DND-41 (cell line): Measurements from ENCODE around the gene UGT1A1.
"Not testable (repeated sequence)": the region's sequence is repeated elsewhere in the genome, so short reads cannot be mapped to it uniquely, and the experiment has no call there.

Experiments used
- ATAC-seq: fragments of 200-7000 bp; cut with Tn5 transposase; 3 replicates; pipeline ENCODE4 v1.9.1; 2021; ENCODE audit warnings: low read depth; ENCODE audit not compliant: insufficient read depth
- DNase-seq: peaks from one replicate; pipeline ENCODE4 v3.0.0-alpha.2; 2020
- H2AFZ ChIP-seq: 2 replicates; pipeline ENCODE4 v1.6.0; 2012; ENCODE audit warnings: low read depth, low read length
- H3K27ac ChIP-seq: 2 replicates; pipeline ENCODE4 v1.5.1; 2012; ENCODE audit warnings: low read length, inconsistent platforms
- H3K27me3 ChIP-seq: fragments of 200-600 bp; sonication (generic); 2 replicates; pipeline ENCODE4 v1.6.0; 2012; ENCODE audit warnings: low read length, mild to moderate bottlenecking, inconsistent platforms; ENCODE audit not compliant: insufficient read depth, poor library complexity
- H3K36me3 ChIP-seq: 2 replicates; pipeline ENCODE4 v1.5.1; 2012; ENCODE audit warnings: low read length, inconsistent platforms; ENCODE audit not compliant: insufficient read depth
- H3K4me1 ChIP-seq: 2 replicates; pipeline ENCODE4 v1.5.1; 2012; ENCODE audit warnings: mild to moderate bottlenecking, low read length; ENCODE audit not compliant: insufficient read depth
- H3K4me2 ChIP-seq: 2 replicates; pipeline ENCODE4 v1.6.0; 2012; ENCODE audit warnings: mild to moderate bottlenecking, moderate library complexity, low read length, inconsistent platforms; ENCODE audit not compliant: insufficient read depth
- H3K4me3 ChIP-seq, 2 experiments: fragments of 200-600 bp in 1 of 2; shearing (Covaris generic) in 1 of 2; 2 replicates each; pipeline ENCODE4 v1.5.1; 2012 to 2016; ENCODE audit warnings: inconsistent platforms in 2 of 2, low read length in 2 of 2, mild to moderate bottlenecking in 2 of 2, low read depth in 1 of 2, moderate library complexity in 1 of 2
- H3K79me2 ChIP-seq: 2 replicates; pipeline ENCODE4 v1.6.0; 2012; ENCODE audit warnings: low read length, inconsistent platforms; ENCODE audit not compliant: insufficient read depth
- H3K9ac ChIP-seq: 2 replicates; pipeline ENCODE4 v1.6.0; 2012; ENCODE audit warnings: low read depth, mild to moderate bottlenecking, inconsistent platforms, low read length, moderate library complexity
- H3K9me3 ChIP-seq: 2 replicates; pipeline ENCODE4 v1.5.1; 2012; ENCODE audit warnings: low read length, moderate library complexity, mild to moderate bottlenecking, inconsistent platforms; ENCODE audit not compliant: insufficient read depth, severe bottlenecking
- H4K20me1 ChIP-seq: 2 replicates; pipeline ENCODE4 v1.6.0; 2012; ENCODE audit warnings: low read length; ENCODE audit not compliant: insufficient read depth
- EZH2 ChIP-seq: IDR thresholded peaks from 3 replicates; pipeline ENCODE4 v1.6.1; 2012; ENCODE audit warnings: borderline replicate concordance, low read depth, mild to moderate bottlenecking, moderate library complexity, low read length, inconsistent platforms; ENCODE audit not compliant: severe bottlenecking
- TF ChIP-seq, protein P1 (sequence below): IDR thresholded peaks from 2 replicates; pipeline ENCODE4 v1.5.1; 2012; ENCODE audit warnings: borderline replicate concordance, low read length, moderate library complexity, mild to moderate bottlenecking; ENCODE audit not compliant: poor library complexity, severe bottlenecking; ENCODE audit errors: extremely low read depth

UGT1A1 gene

DNA sequence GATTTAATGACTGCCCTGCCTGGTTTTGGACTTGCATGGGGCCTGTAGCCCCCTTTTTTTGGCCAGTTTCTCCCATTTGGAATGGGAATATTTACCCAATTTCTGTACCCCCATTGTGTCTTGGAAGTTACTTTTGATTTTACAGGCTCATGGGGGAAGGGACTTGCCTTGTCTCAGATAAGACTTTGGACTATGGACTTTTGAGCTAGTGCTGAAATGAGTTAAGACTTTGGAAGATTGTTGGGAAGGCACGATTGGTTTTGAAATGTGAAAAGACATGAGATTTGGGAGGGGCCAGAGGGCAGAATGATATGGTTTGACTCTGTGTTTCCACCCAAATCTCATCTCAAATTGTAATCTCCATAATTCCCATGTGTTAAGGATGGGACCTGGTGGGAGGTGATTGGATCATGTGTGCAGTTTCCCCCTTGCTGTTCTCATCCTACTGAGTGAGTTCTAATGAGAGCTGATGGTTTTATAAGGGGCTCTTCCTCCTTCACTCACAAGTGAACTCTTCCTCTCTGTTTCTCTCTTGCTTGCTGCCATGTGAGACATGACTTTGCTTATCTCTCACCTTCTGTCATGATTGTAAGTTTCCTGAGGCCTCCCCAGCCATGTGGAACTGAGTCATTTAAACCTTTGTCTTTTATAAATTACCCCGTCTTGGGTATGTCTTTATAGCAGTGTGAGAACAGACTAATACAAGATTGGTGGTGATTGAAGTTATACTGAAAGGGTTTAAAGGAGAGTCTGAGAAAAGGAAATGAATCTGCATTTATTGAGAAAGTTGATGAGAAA, 8.7 kb upstream of the UGT1A1 start:
- H3K27me3 ChIP-seq, H3K36me3 ChIP-seq, H3K4me3 ChIP-seq, H4K20me1 ChIP-seq, H3K4me2 ChIP-seq, DNase-seq, ATAC-seq, H3K9ac ChIP-seq, H3K4me1 ChIP-seq, H2AFZ ChIP-seq, H3K27ac ChIP-seq, H3K79me2 ChIP-seq: not testable (repeated sequence)
- peaks cover 12% of the 10 kb centered on the region for H3K9me3 ChIP-seq

DNA sequence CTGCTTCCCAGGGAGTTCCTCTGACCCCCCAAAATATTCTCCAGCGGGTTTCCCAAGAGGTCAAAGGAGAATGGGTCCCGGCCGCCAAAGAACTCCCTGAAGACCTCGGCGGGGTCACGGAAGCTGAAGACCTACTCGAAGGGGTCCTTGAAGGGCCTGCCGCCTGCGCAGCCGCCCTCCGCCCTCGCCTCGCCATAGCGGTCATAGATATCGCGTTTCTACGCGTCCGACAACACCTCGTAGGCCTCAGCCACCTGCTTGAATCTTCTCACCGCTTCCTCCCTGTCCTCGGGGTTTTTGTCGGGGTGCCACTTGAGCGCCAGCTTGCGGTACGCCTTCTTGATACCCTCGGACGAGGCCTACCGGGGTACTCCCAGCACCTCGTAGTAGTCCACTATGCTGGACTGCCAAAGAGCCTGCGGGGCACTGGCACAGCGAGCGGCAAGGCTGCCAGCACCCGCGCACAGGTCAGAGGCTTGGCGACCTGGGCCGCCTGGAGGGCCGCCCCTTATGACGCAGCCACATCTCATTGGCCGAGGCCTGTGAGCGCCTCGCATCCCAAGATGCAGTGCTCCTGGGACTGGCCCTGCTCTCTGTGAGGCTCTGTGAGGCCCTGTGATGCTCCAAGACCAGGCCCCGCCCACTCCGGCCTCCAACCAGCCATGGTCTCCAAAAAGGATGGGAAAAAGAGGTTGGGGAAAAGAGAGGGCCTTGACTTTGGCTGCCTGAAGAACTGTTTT, 5.0 kb upstream of the UGT1A1 start:
- Histone ChIP-seq H3K4me1 (no peaks in the 10 kb centered on the region), H3K4me3 (no peak overlapping the region), H3K27ac (no peak overlapping the region), H3K9me3 (peaks cover 9% of the 10 kb centered on the region), H3K4me2 (no peak overlapping the region), H3K9ac (no peak overlapping the region), H3K79me2 (no peaks in the 10 kb centered on the region), H4K20me1 (no peaks in the 10 kb centered on the region), H3K36me3 (no peaks in the 10 kb centered on the region), H2AFZ (no peak overlapping the region), H3K27me3 (no peaks in the 10 kb centered on the region)
- ATAC-seq = no peak
- DNase-seq = no peak
- no peak for TF ChIP-seq EZH2
- TF ChIP-seq, protein P1, sequence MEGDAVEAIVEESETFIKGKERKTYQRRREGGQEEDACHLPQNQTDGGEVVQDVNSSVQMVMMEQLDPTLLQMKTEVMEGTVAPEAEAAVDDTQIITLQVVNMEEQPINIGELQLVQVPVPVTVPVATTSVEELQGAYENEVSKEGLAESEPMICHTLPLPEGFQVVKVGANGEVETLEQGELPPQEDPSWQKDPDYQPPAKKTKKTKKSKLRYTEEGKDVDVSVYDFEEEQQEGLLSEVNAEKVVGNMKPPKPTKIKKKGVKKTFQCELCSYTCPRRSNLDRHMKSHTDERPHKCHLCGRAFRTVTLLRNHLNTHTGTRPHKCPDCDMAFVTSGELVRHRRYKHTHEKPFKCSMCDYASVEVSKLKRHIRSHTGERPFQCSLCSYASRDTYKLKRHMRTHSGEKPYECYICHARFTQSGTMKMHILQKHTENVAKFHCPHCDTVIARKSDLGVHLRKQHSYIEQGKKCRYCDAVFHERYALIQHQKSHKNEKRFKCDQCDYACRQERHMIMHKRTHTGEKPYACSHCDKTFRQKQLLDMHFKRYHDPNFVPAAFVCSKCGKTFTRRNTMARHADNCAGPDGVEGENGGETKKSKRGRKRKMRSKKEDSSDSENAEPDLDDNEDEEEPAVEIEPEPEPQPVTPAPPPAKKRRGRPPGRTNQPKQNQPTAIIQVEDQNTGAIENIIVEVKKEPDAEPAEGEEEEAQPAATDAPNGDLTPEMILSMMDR = no peak

DNA sequence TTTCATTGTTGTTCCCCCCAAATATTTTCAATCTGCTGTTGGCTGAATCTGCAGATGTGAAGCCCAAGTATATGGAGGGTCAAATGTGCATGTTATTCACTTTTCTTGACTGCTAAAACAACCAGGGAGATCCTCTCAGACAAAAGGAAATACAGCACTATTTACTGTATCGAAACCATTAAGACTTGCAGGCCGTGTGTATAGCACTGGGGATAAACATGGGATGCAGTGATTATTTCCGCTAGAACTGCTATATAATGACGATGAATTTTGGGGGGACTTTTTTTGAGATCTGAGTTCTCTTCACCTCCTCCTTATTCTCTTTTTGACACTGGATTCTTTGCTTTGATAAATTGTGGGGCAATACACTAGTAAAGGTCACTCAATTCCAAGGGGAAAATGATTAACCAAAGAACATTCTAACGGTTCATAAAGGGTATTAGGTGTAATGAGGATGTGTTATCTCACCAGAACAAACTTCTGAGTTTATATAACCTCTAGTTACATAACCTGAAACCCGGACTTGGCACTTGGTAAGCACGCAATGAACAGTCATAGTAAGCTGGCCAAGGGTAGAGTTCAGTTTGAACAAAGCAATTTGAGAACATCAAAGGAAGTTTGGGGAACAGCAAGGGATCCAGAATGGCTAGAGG, 3.5 kb upstream of the UGT1A1 start:
- H3K9ac ChIP-seq = no peak overlapping the region
- TF ChIP-seq, protein P1 = no peak
- no peak for TF ChIP-seq EZH2
- no peak overlapping the region for H3K27ac ChIP-seq
- no peak overlapping the region for H3K4me3 ChIP-seq
- H3K27me3 ChIP-seq = peaks cover 3% of the 10 kb centered on the region
- no peaks in the 10 kb centered on the region for H4K20me1 ChIP-seq
- H3K79me2 ChIP-seq = no peaks in the 10 kb centered on the region
- H3K4me2 ChIP-seq = no peak overlapping the region
- no peaks in the 10 kb centered on the region for H3K36me3 ChIP-seq
- H2AFZ ChIP-seq = no peak overlapping the region
- no peak for DNase-seq
- peaks cover under 1% of the 10 kb centered on the region for H3K9me3 ChIP-seq
- H3K4me1 ChIP-seq = no peaks in the 10 kb centered on the region
- ATAC-seq = no peak

DNA sequence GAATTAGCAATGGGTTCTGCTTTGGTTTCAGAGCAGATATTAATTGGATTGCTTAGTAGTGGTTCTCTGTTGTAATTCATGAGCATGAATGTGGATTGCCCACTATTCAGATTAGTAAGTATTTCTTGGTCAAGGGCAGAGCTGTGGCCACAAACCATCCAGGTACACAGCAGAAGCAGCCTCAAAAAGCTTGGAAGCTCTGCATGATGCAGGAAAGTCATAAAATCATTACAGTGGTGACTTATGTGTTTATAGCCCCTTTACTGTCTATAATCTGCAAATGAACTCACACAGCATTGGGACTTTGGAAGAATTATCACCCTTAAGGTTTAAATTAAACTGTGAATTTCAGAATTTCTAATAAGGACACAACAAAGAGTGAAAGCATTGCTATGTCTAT, 1.9 kb upstream of the UGT1A1 start:
- Histone ChIP-seq H3K4me3 (no peak overlapping the region), H3K4me2 (no peak overlapping the region), H3K9ac (no peak overlapping the region), H3K27ac (no peak overlapping the region), H3K27me3 (peaks cover 3% of the 10 kb centered on the region), H3K36me3 (no peaks in the 10 kb centered on the region), H4K20me1 (no peaks in the 10 kb centered on the region), H3K4me1 (no peaks in the 10 kb centered on the region), H2AFZ (no peak overlapping the region), H3K9me3 (no peaks in the 10 kb centered on the region), H3K79me2 (no peaks in the 10 kb centered on the region)
- no peak for TF ChIP-seq EZH2
- DNase-seq = no peak
- ATAC-seq = no peak
